OCI-LY7 (cell line): ENCODE measurements around the gene TBPL1. TPM values are rescaled to one million over a fixed set of nuclear protein-coding genes. Genes with fewer than 3 reads are reported as not detected.

Experiments
- BruUV-seq: library from RNA; stranded (reverse); fragments of 400-500 nt; replicated peaks from 2 replicates; lab custom pipeline; 2021; lab: Mats Ljungman, UMichigan
- CTCF ChIA-PET: fragments of 300-600 bp; sonication (Branson Sonifier 250); formaldehyde crosslinking; loops from one replicate; lab custom pipeline; 2022; ENCODE audit warnings: antibody characterized with exemption; ENCODE audit not compliant: unreplicated experiment; lab: Charles Lee
- POLR2A ChIA-PET: fragments of 300-600 bp; sonication (Branson Sonifier 250); formaldehyde crosslinking; loops from one replicate; lab custom pipeline; 2022; ENCODE audit warnings: antibody characterized with exemption; lab: Charles Lee
- DNase-seq: peaks from one replicate; pipeline ENCODE4 v3.0.0-alpha.2; 2015; ENCODE audit warnings: low spot score
- H2AFZ ChIP-seq: fragments of 200-600 bp; sonication (generic), shearing (Covaris generic); 2 replicates; pipeline ENCODE4 v1.6.1; 2014; ENCODE audit warnings: mild to moderate bottlenecking, antibody characterized with exemption, low read length, moderate library complexity
- H3K27ac ChIP-seq: fragments of 200-600 bp; sonication (generic); 2 replicates; pipeline ENCODE4 v1.5.1; 2014; ENCODE audit warnings: mixed run types, low read depth, mild to moderate bottlenecking, moderate library complexity, low read length, inconsistent platforms; ENCODE audit not compliant: poor library complexity, severe bottlenecking
- H3K36me3 ChIP-seq: fragments of 200-600 bp; sonication (generic); 2 replicates; pipeline ENCODE4 v1.6.1; 2014; ENCODE audit warnings: mild to moderate bottlenecking, antibody characterized with exemption, low read length, moderate library complexity, mixed read lengths; ENCODE audit not compliant: insufficient read depth
- H3K4me1 ChIP-seq: fragments of 200-600 bp; sonication (generic); 2 replicates; pipeline ENCODE4 v1.5.1; 2014; ENCODE audit warnings: mild to moderate bottlenecking, low read length; ENCODE audit not compliant: insufficient read depth, poor library complexity, severe bottlenecking
- H3K4me2 ChIP-seq: fragments of 200-600 bp; sonication (generic); 2 replicates; pipeline ENCODE4 v1.6.1; 2014; ENCODE audit warnings: mild to moderate bottlenecking, low read length
- H3K4me3 ChIP-seq: fragments of 200-600 bp; sonication (generic); 2 replicates; pipeline ENCODE4 v1.5.1; 2014; ENCODE audit warnings: mild to moderate bottlenecking, low read depth, low read length; ENCODE audit not compliant: poor library complexity, severe bottlenecking
- H3K79me2 ChIP-seq: fragments of 200-600 bp; sonication (generic); 2 replicates; pipeline ENCODE4 v1.6.1; 2016; ENCODE audit warnings: low read depth, mild to moderate bottlenecking, low read length, moderate library complexity, mixed read lengths; ENCODE audit not compliant: insufficient read depth
- H3K9me2 ChIP-seq: fragments of 200-600 bp; sonication (generic); 2 replicates; pipeline ENCODE4 v1.6.1; 2016; ENCODE audit warnings: mild to moderate bottlenecking, low read length, mixed read lengths; ENCODE audit not compliant: insufficient read depth
- H3K9me3 ChIP-seq: fragments of 200-600 bp; sonication (generic); 2 replicates; pipeline ENCODE4 v1.6.1; 2014; ENCODE audit warnings: mild to moderate bottlenecking, mixed run types, low read length, mixed read lengths
- H4K20me1 ChIP-seq: fragments of 200-600 bp; sonication (generic); 2 replicates; pipeline ENCODE4 v1.6.1; 2014; ENCODE audit warnings: mild to moderate bottlenecking, antibody characterized with exemption, low read length, moderate library complexity, mixed read lengths; ENCODE audit not compliant: insufficient read depth
- EZH2phosphoT487 ChIP-seq: fragments of 200-600 bp; sonication (generic); IDR thresholded peaks from 2 replicates; pipeline ENCODE4 v1.6.1; 2018; ENCODE audit warnings: low read depth, borderline replicate concordance, mild to moderate bottlenecking, mixed run types, antibody characterized with exemption, low read length, moderate library complexity, mixed read lengths
- intact Hi-C: fragments of 100-400 bp; cut with micrococcal nuclease; formaldehyde crosslinking; loops from one replicate; pipeline ENCODE4 v1.10.0; 2022; ENCODE audit not compliant: unreplicated experiment
- total RNA-seq, 2 experiments: library from RNA; depleted of rRNA in 1 of 2; stranded (reverse); fragments of >200 nt in 1 of 2; shearing (Covaris generic) in 1 of 2; gene quantifications; 2 replicates each; pipeline ENCODE4 v1.2.3, GENCODE V29; 2014 to 2022
- TF ChIP-seq, protein P1 (sequence below): fragments of 200-600 bp; sonication (generic); conservative IDR thresholded peaks from 2 replicates; pipeline ENCODE4 v1.5.1; 2014; ENCODE audit warnings: mild to moderate bottlenecking, antibody characterized with exemption, low read length, moderate library complexity, mixed read lengths

The TBPL1 gene
- total RNA-seq, 2 experiments from 2014 or later, result 27.8 to 47.7 TPM

DNA sequence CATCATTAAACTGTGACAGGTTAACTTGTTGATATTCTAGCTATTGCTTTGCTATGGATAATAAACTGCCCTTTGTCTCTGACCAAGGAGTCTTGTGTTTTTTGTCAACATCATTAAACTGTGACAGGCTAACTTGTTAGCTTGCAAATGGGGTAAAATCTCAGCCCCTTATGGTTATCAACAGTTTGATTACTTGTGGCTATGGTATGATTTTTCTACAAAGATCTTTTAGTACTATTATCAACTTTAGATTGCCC lies 63.5 kb downstream of the TBPL1 start:
- no peaks in the 10 kb centered on the region for H3K9me2 ChIP-seq
- H3K4me1 ChIP-seq, result peaks cover 4% of the 10 kb centered on the region
- ChIA-PET POLR2A (interaction anchor here (0.7 to 1.3 kb wide), 3 partner anchors 13 to 59 kb away, joined by 3 to 4 read pairs (median 3); no protein-coding TSS in a partner anchor), CTCF (no interaction called here)
- H3K79me2 ChIP-seq, result no peaks in the 10 kb centered on the region
- H3K27ac ChIP-seq, result no peak overlapping the region
- no peaks in the 10 kb centered on the region for H3K9me3 ChIP-seq
- H3K36me3 ChIP-seq, result no peaks in the 10 kb centered on the region
- no TSS peak for BruUV-seq
- no peaks in the 10 kb centered on the region for H4K20me1 ChIP-seq
- no peak for TF ChIP-seq EZH2phosphoT487
- TF ChIP-seq, protein P1, sequence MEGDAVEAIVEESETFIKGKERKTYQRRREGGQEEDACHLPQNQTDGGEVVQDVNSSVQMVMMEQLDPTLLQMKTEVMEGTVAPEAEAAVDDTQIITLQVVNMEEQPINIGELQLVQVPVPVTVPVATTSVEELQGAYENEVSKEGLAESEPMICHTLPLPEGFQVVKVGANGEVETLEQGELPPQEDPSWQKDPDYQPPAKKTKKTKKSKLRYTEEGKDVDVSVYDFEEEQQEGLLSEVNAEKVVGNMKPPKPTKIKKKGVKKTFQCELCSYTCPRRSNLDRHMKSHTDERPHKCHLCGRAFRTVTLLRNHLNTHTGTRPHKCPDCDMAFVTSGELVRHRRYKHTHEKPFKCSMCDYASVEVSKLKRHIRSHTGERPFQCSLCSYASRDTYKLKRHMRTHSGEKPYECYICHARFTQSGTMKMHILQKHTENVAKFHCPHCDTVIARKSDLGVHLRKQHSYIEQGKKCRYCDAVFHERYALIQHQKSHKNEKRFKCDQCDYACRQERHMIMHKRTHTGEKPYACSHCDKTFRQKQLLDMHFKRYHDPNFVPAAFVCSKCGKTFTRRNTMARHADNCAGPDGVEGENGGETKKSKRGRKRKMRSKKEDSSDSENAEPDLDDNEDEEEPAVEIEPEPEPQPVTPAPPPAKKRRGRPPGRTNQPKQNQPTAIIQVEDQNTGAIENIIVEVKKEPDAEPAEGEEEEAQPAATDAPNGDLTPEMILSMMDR, result no peak
- H3K4me2 ChIP-seq, result no peak overlapping the region
- no peak overlapping the region for H2AFZ ChIP-seq
- intact Hi-C loops, result no loop called here
- no peak overlapping the region for H3K4me3 ChIP-seq
- no peak for DNase-seq

DNA sequence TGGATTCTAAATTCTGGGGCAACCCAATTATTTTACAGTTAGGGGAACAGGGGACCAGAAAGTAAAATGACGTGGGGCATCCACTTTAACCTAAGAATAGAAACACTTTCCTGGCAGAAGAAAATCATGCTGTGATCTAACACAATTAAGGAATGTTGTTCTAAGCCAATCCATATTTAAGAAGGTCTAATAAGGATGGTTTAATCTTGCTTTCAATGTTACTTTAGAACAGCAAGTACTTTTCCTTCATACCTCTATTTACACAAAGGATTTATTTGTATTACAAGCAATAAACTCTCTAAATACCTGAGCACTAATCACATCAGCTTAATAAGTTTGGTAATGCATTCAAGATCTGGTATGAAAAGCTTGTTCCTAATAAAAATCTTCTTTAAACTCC lies 67.0 kb downstream of the TBPL1 start:
- no TSS peak for BruUV-seq
- Histone ChIP-seq H3K4me3 (no peak overlapping the region), H3K79me2 (no peaks in the 10 kb centered on the region), H3K27ac (no peak overlapping the region), H3K4me1 (peaks cover 10% of the 10 kb centered on the region), H3K36me3 (no peaks in the 10 kb centered on the region), H2AFZ (no peak overlapping the region; the same call in 1 of the 2 replicates), H3K9me2 (no peaks in the 10 kb centered on the region), H4K20me1 (no peaks in the 10 kb centered on the region), H3K4me2 (no peak overlapping the region), H3K9me3 (no peaks in the 10 kb centered on the region)
- no peak for TF ChIP-seq EZH2phosphoT487
- TF ChIP-seq, protein P1, result no peak
- intact Hi-C loops, result no loop called here
- POLR2A ChIA-PET, result interaction anchor here (0.6 kb wide), 1 partner anchor 18 kb away, joined by 6 read pairs; no protein-coding TSS in a partner anchor
- DNase-seq, result no peak
- CTCF ChIA-PET, result no interaction called here

DNA sequence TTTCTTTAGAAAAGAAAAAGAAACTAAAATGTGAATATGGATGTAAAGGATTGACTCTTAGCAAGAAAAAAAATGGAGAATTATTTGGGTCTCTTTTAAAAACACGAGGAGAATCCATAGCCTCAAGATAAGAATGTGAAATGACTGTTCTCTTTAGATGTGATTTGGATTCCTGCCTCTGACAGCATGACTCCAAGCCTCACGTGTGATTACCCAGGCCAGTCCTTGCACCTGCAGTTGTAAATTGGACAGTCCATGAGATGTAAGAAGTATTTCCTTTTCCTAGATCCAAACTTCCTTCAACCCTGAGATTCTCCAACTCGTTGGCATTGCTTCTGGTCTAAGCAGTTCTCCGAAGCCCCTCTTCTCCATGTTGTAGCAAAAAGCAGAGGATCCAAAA lies 67.5 kb downstream of the TBPL1 start:
- H2AFZ ChIP-seq, result peak overlapping the region; percentile 71; the same call in 1 of the 2 replicates
- no peaks in the 10 kb centered on the region for H3K9me3 ChIP-seq
- intact Hi-C loops, result no loop called here
- H3K9me2 ChIP-seq, result no peaks in the 10 kb centered on the region
- BruUV-seq, result no TSS peak
- POLR2A ChIA-PET, result interaction anchor here (0.6 kb wide), 2 partner anchors 18 to 47 kb away, joined by 5 to 6 read pairs; no protein-coding TSS in a partner anchor
- CTCF ChIA-PET, result no interaction called here
- no peak for DNase-seq
- no peaks in the 10 kb centered on the region for H3K36me3 ChIP-seq
- no peak overlapping the region for H3K4me3 ChIP-seq
- H3K4me1 ChIP-seq, result peaks cover 10% of the 10 kb centered on the region
- H3K27ac ChIP-seq, result no peak overlapping the region
- TF ChIP-seq, protein P1, result no peak
- TF ChIP-seq EZH2phosphoT487, result no peak
- H3K79me2 ChIP-seq, result no peaks in the 10 kb centered on the region
- no peaks in the 10 kb centered on the region for H4K20me1 ChIP-seq
- no peak overlapping the region for H3K4me2 ChIP-seq
